IMR-90 (cell line): Measurements from ENCODE around the gene CXCL6. TPM values are rescaled to one million over a fixed set of nuclear protein-coding genes. Genes with fewer than 3 reads are reported as not detected.

ENCODE experiments used
- ATAC-seq: fragments of 200-7000 bp; cut with Tn5 transposase; 2 replicates; pipeline ENCODE4 v1.9.1; 2020; ENCODE audit warnings: low read depth, mild to moderate bottlenecking, moderate library complexity
- BruUV-seq: library from RNA; stranded (reverse); fragments of 400-500 nt; replicated peaks from 2 replicates; lab custom pipeline; 2021; lab: Mats Ljungman, UMichigan
- CTCF ChIA-PET: fragments of 300-600 bp; formaldehyde crosslinking; extraction: SDS; loops from one replicate; lab custom pipeline; 2021; ENCODE audit warnings: antibody characterized with exemption; lab: Yijun Ruan, JAX
- POLR2A ChIA-PET: fragments of 300-600 bp; sonication (Branson Sonifier 250); formaldehyde crosslinking; loops from one replicate; lab custom pipeline; 2022; ENCODE audit warnings: antibody characterized with exemption; ENCODE audit not compliant: unreplicated experiment; lab: Charles Lee
- DNase-seq: peaks from one replicate; pipeline ENCODE4 v3.0.0; 2013
- H2AFZ ChIP-seq: replicated peaks from 2 replicates; pipeline ENCODE3; 2013; ENCODE audit warnings: low read length, mild to moderate bottlenecking; ENCODE audit not compliant: poor library complexity
- H2AK5ac ChIP-seq: 2 replicates; pipeline ENCODE4 v1.6.1; 2013; ENCODE audit warnings: low read depth, low read length, inconsistent platforms
- H2AK9ac ChIP-seq: replicated peaks from 2 replicates; pipeline ENCODE3; 2013; ENCODE audit warnings: mild to moderate bottlenecking, low read depth, low read length, moderate library complexity; ENCODE audit not compliant: poor library complexity
- H2BK120ac ChIP-seq: 2 replicates; pipeline ENCODE4 v1.6.1; 2013; ENCODE audit warnings: low read depth, low read length, inconsistent platforms
- H2BK15ac ChIP-seq: 3 replicates; pipeline ENCODE4 v1.6.1; 2013; ENCODE audit warnings: low read depth, low read length, inconsistent platforms
- H2BK20ac ChIP-seq: 2 replicates; pipeline ENCODE4 v1.6.1; 2013; ENCODE audit warnings: low read depth, mild to moderate bottlenecking, inconsistent platforms, low read length, moderate library complexity
- H2BK5ac ChIP-seq: 2 replicates; pipeline ENCODE4 v1.6.1; 2013; ENCODE audit warnings: mild to moderate bottlenecking, low read depth, low read length, inconsistent platforms; ENCODE audit not compliant: poor library complexity, severe bottlenecking
- H3K14ac ChIP-seq: replicated peaks from 2 replicates; pipeline ENCODE4 v1.6.1; 2013; ENCODE audit warnings: low read depth, low read length, inconsistent platforms
- H3K18ac ChIP-seq: 2 replicates; pipeline ENCODE4 v1.6.1; 2013; ENCODE audit warnings: low read depth, low read length, control low read depth
- H3K23ac ChIP-seq: 2 replicates; pipeline ENCODE4 v1.6.1; 2013; ENCODE audit warnings: low read depth, low read length, inconsistent platforms
- H3K27ac ChIP-seq: 2 replicates; pipeline ENCODE4 v1.5.1; 2013; ENCODE audit warnings: mild to moderate bottlenecking, control low read depth, low read length; ENCODE audit not compliant: insufficient read depth
- H3K27me3 ChIP-seq: 2 replicates; pipeline ENCODE4 v1.6.1; 2013; ENCODE audit warnings: low read length; ENCODE audit not compliant: control insufficient read depth, insufficient read depth
- H3K36me3 ChIP-seq: 2 replicates; pipeline ENCODE4 v1.6.1; 2013; ENCODE audit warnings: low read length, mixed read lengths; ENCODE audit not compliant: control insufficient read depth, insufficient read depth
- H3K4ac ChIP-seq: 2 replicates; pipeline ENCODE4 v1.6.1; 2013; ENCODE audit warnings: low read depth, low read length, inconsistent platforms
- H3K4me1 ChIP-seq: 2 replicates; pipeline ENCODE4 v1.6.1; 2013; ENCODE audit warnings: low read length, mixed read lengths; ENCODE audit not compliant: control insufficient read depth, insufficient read depth
- H3K4me2 ChIP-seq: 2 replicates; pipeline ENCODE4 v1.6.1; 2013; ENCODE audit warnings: low read depth, mild to moderate bottlenecking, control low read depth, low read length, moderate library complexity
- H3K4me3 ChIP-seq: 2 replicates; pipeline ENCODE4 v1.5.1; 2013; ENCODE audit warnings: low read depth, mild to moderate bottlenecking, control low read depth, low read length, moderate library complexity; ENCODE audit not compliant: insufficient read depth
- H3K56ac ChIP-seq: 2 replicates; pipeline ENCODE4 v1.6.1; 2013; ENCODE audit warnings: low read length, inconsistent platforms; ENCODE audit not compliant: insufficient read depth; ENCODE audit errors: extremely low read depth
- H3K79me1 ChIP-seq, 2 experiments: 2 replicates each; pipeline ENCODE4 v1.6.1; 2013; ENCODE audit warnings: low read length in 2 of 2, inconsistent platforms in 1 of 2, low read depth in 1 of 2
- H3K9ac ChIP-seq: 2 replicates; pipeline ENCODE4 v1.6.1; 2013; ENCODE audit warnings: low read depth, low read length, control low read depth
- H3K9me1 ChIP-seq: 2 replicates; pipeline ENCODE4 v1.6.1; 2013; ENCODE audit warnings: low read length, inconsistent platforms; ENCODE audit not compliant: insufficient read depth
- H3K9me3 ChIP-seq: 2 replicates; pipeline ENCODE4 v1.6.1; 2013; ENCODE audit warnings: low read length; ENCODE audit not compliant: control insufficient read depth, insufficient read depth
- H4K20me1 ChIP-seq: 2 replicates; pipeline ENCODE4 v1.6.1; 2013; ENCODE audit warnings: low read length, inconsistent platforms; ENCODE audit not compliant: insufficient read depth
- H4K5ac ChIP-seq: 2 replicates; pipeline ENCODE4 v1.6.1; 2013; ENCODE audit warnings: mild to moderate bottlenecking, low read depth, low read length, control low read depth
- H4K8ac ChIP-seq, 2 experiments: 2 replicates each; pipeline ENCODE4 v1.6.1; 2013; ENCODE audit warnings: low read depth in 2 of 2, low read length in 2 of 2, control low read depth in 1 of 2, inconsistent platforms in 1 of 2
- H4K91ac ChIP-seq: 2 replicates; pipeline ENCODE4 v1.6.1; 2013; ENCODE audit warnings: low read depth, low read length, inconsistent platforms; ENCODE audit not compliant: insufficient read depth
- BHLHE40 ChIP-seq: fragments of 150-350 bp; IDR thresholded peaks from 2 replicates; pipeline ENCODE4 v1.6.1; 2016; ENCODE audit warnings: mild to moderate bottlenecking, low read depth, low read length
- CHD1 ChIP-seq: IDR thresholded peaks from 2 replicates; pipeline ENCODE4 v1.6.1; 2012; ENCODE audit warnings: low read depth, low read length, improper control_type of control experiment
- FOS ChIP-seq: fragments of 150-350 bp; IDR thresholded peaks from 2 replicates; pipeline ENCODE4 v1.6.1; 2016; ENCODE audit warnings: low read depth, low read length
- MAZ ChIP-seq: IDR thresholded peaks from 2 replicates; pipeline ENCODE4 v1.6.1; 2012; ENCODE audit warnings: low read depth, mild to moderate bottlenecking, low read length, improper control_type of control experiment, moderate library complexity, borderline replicate concordance
- MXI1 ChIP-seq: IDR thresholded peaks from 2 replicates; pipeline ENCODE4 v1.6.1; 2012; ENCODE audit warnings: low read depth, mild to moderate bottlenecking, low read length, moderate library complexity, borderline replicate concordance
- NFE2L2 ChIP-seq: fragments of 150-350 bp; IDR thresholded peaks from 2 replicates; pipeline ENCODE4 v1.6.1; 2016; ENCODE audit warnings: low read depth, mild to moderate bottlenecking, low read length
- RCOR1 ChIP-seq: IDR thresholded peaks from 2 replicates; pipeline ENCODE4 v1.6.1; 2012; ENCODE audit warnings: mild to moderate bottlenecking, low read length, improper control_type of control experiment; ENCODE audit not compliant: insufficient replicate concordance
- WGBS, 2 experiments: methylation state at CpG; one replicate each; pipeline versions ENCODE4 v1.1.5 to v1.1.7; 2013; ENCODE audit warnings: missing lambda C conversion rate in 2 of 2; ENCODE audit not compliant: insufficient read length in 1 of 2; ENCODE audit errors: extremely low coverage in 2 of 2; 5-methylcytosine and 5-hydroxymethylcytosine counted together
- dilution Hi-C: fragments of 300-500 bp; cut with HindIII; formaldehyde crosslinking; loops from one replicate; pipeline ENCODE4 v1.14.3; 2018; ENCODE audit warnings: low sequenced_read_pairs; ENCODE audit not compliant: unreplicated experiment
- in situ Hi-C: fragments of 300-500 bp; cut with MboI; formaldehyde crosslinking; loops from 3 replicates; pipeline ENCODE4 v1.14.3; 2019; ENCODE audit warnings: low sequenced_read_pairs, inconsistent platforms, mixed read lengths
- intact Hi-C: fragments of 100-400 bp; cut with micrococcal nuclease; formaldehyde crosslinking; loops from 2 replicates; pipeline ENCODE4 v1.10.0; 2022
- polyA plus RNA-seq, 3 experiments: library from polyadenylated mRNA; depleted of rRNA; stranded (reverse); fragments of >200 nt; gene quantifications; 2 replicates each; pipeline ENCODE4 v1.2.3, GENCODE V29; 2012; ENCODE audit warnings: low replicate concordance in 1 of 3
- total RNA-seq: library from RNA; depleted of rRNA; stranded (reverse); fragments of >200 nt; gene quantifications from 2 replicates; pipeline ENCODE4 v1.2.3, GENCODE V29; 2012
- TF ChIP-seq, protein P1 (sequence below): fragments of 150-350 bp; IDR thresholded peaks from 2 replicates; pipeline ENCODE4 v1.6.1; 2016; ENCODE audit warnings: low read depth, mild to moderate bottlenecking, low read length, moderate library complexity, borderline replicate concordance
- TF ChIP-seq, protein P2 (sequence below): conservative IDR thresholded peaks from 2 replicates; pipeline ENCODE4 v1.5.1; 2012; ENCODE audit warnings: mild to moderate bottlenecking, low read depth, low read length, improper control_type of control experiment

Gene CXCL6
- total and polyA plus RNA-seq, 2 of the 4 experiments (the other 2 are of a cell fraction): not detected

DNA sequence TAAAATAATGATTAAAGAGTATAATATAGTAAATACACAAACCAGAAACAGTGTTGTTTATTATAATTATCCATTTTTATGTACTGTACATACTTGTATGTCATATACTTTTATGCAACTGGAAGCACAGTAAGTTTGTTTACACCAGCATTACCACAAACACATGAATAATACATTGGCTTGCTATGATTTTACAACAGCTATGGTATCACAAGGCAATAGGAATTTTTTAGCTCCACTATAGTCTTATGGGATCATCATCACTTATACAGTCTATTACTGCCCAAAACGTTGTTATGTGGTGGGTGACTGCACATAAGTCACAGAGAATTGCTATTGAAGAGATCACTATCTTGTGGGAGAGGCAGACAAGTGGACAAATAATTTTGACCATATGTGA lies 14.8 kb downstream of the CXCL6 start:
- no peak overlapping the region for H3K18ac ChIP-seq
- no peak overlapping the region for H4K91ac ChIP-seq
- no peak for DNase-seq
- WGBS, 2 experiments: no CpG with 5 or more reads among the region's 1 CpG
- no peaks in the 10 kb centered on the region for H4K20me1 ChIP-seq
- TF ChIP-seq, protein P1, sequence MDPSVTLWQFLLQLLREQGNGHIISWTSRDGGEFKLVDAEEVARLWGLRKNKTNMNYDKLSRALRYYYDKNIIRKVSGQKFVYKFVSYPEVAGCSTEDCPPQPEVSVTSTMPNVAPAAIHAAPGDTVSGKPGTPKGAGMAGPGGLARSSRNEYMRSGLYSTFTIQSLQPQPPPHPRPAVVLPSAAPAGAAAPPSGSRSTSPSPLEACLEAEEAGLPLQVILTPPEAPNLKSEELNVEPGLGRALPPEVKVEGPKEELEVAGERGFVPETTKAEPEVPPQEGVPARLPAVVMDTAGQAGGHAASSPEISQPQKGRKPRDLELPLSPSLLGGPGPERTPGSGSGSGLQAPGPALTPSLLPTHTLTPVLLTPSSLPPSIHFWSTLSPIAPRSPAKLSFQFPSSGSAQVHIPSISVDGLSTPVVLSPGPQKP: no peak
- no peak for TF ChIP-seq FOS
- TF ChIP-seq NFE2L2: no peak
- TF ChIP-seq MXI1: no peak
- TF ChIP-seq CHD1: no peak
- TF ChIP-seq RCOR1: no peak
- TF ChIP-seq, protein P2, sequence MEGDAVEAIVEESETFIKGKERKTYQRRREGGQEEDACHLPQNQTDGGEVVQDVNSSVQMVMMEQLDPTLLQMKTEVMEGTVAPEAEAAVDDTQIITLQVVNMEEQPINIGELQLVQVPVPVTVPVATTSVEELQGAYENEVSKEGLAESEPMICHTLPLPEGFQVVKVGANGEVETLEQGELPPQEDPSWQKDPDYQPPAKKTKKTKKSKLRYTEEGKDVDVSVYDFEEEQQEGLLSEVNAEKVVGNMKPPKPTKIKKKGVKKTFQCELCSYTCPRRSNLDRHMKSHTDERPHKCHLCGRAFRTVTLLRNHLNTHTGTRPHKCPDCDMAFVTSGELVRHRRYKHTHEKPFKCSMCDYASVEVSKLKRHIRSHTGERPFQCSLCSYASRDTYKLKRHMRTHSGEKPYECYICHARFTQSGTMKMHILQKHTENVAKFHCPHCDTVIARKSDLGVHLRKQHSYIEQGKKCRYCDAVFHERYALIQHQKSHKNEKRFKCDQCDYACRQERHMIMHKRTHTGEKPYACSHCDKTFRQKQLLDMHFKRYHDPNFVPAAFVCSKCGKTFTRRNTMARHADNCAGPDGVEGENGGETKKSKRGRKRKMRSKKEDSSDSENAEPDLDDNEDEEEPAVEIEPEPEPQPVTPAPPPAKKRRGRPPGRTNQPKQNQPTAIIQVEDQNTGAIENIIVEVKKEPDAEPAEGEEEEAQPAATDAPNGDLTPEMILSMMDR: no peak
- TF ChIP-seq BHLHE40: no peak
- no peak for TF ChIP-seq MAZ
- no TSS peak for BruUV-seq
- no peak overlapping the region for H2AK5ac ChIP-seq
- no peak overlapping the region for H3K4me3 ChIP-seq
- dilution Hi-C loops: no loop called here
- H3K4me1 ChIP-seq: no peaks in the 10 kb centered on the region
- H2BK120ac ChIP-seq: no peak overlapping the region
- in situ Hi-C loops: no loop called here
- H2AK9ac ChIP-seq: no peak overlapping the region
- no peak overlapping the region for H4K8ac ChIP-seq
- H3K27me3 ChIP-seq: peaks cover 35% of the 10 kb centered on the region
- H3K23ac ChIP-seq: no peak overlapping the region
- no peak overlapping the region for H2BK15ac ChIP-seq
- H3K9me3 ChIP-seq: no peaks in the 10 kb centered on the region
- no peak overlapping the region for H3K27ac ChIP-seq
- H3K14ac ChIP-seq: no peak overlapping the region
- ChIA-PET POLR2A (no interaction called here), CTCF (no interaction called here)
- no peak overlapping the region for H2AFZ ChIP-seq
- no peak for ATAC-seq
- H3K36me3 ChIP-seq: no peaks in the 10 kb centered on the region
- no peak overlapping the region for H2BK20ac ChIP-seq
- no peaks in the 10 kb centered on the region for H3K79me1 ChIP-seq
- no peak overlapping the region for H3K4ac ChIP-seq
- H2BK5ac ChIP-seq: no peak overlapping the region
- intact Hi-C loops: no loop called here
- no peaks in the 10 kb centered on the region for H3K9me1 ChIP-seq
- no peak overlapping the region for H4K5ac ChIP-seq
- H3K9ac ChIP-seq: no peak overlapping the region
- H3K4me2 ChIP-seq: no peak overlapping the region
- H3K56ac ChIP-seq: no peak overlapping the region
